HFFc6 (cell line): Measurements from ENCODE around the gene FBP2. TPM values are rescaled to one million over a fixed set of nuclear protein-coding genes. Genes with fewer than 3 reads are reported as not detected.
"Not testable (repeated sequence)": the region's sequence is repeated elsewhere in the genome, so short reads cannot be mapped to it uniquely, and the experiment has no call there.

Source experiments
- DNase-seq: peaks from one replicate; pipeline ENCODE4 v3.0.0-alpha.2; 2018
- H3K27ac Mint-ChIP-seq: 2 replicates; pipeline ENCODE4 v1.8.0; 2020; ENCODE audit warnings: mild to moderate bottlenecking, mixed read lengths
- H3K27me3 Mint-ChIP-seq: 2 replicates; pipeline ENCODE4 v1.8.0; 2021; ENCODE audit warnings: mild to moderate bottlenecking, moderate library complexity, mixed read lengths; ENCODE audit not compliant: insufficient read depth
- H3K36me3 Mint-ChIP-seq: 2 replicates; pipeline ENCODE4 v1.8.0; 2021; ENCODE audit warnings: low read depth, mixed read lengths
- H3K4me1 Mint-ChIP-seq: 2 replicates; pipeline ENCODE4 v1.8.0; 2020; ENCODE audit warnings: low read depth, mixed read lengths
- H3K4me3 Mint-ChIP-seq: 2 replicates; pipeline ENCODE4 v1.8.0; 2020; ENCODE audit warnings: mild to moderate bottlenecking, moderate library complexity, mixed read lengths
- H3K9me3 Mint-ChIP-seq: 2 replicates; pipeline ENCODE4 v1.8.0; 2020; ENCODE audit warnings: mild to moderate bottlenecking, mixed read lengths
- total RNA-seq, 6 experiments: library from RNA; stranded (reverse); fragmentation: NEBNext Ultra II Directional; extraction: Animal tissue kit (Norgen Biotek cat#: 25700); gene quantifications; 2 replicates in 1 of 6; 3 replicates in 5 of 6; pipeline ENCODE4 v1.2.3, GENCODE V29; 2021
- TF ChIP-seq, protein P1 (sequence below): fragments of 200-600 bp; sonication (generic); IDR thresholded peaks from 2 replicates; pipeline ENCODE4 v1.5.0; 2021; ENCODE audit warnings: antibody characterized with exemption, mild to moderate bottlenecking

Gene FBP2
- total RNA-seq, 6 experiments from 2014 or later = not detected

GRCh38 chr9:94568972-94569712 is 24.5 kb downstream of the FBP2 start:
- no peaks in the 10 kb centered on the region for H3K36me3 Mint-ChIP-seq
- TF ChIP-seq, protein P1, sequence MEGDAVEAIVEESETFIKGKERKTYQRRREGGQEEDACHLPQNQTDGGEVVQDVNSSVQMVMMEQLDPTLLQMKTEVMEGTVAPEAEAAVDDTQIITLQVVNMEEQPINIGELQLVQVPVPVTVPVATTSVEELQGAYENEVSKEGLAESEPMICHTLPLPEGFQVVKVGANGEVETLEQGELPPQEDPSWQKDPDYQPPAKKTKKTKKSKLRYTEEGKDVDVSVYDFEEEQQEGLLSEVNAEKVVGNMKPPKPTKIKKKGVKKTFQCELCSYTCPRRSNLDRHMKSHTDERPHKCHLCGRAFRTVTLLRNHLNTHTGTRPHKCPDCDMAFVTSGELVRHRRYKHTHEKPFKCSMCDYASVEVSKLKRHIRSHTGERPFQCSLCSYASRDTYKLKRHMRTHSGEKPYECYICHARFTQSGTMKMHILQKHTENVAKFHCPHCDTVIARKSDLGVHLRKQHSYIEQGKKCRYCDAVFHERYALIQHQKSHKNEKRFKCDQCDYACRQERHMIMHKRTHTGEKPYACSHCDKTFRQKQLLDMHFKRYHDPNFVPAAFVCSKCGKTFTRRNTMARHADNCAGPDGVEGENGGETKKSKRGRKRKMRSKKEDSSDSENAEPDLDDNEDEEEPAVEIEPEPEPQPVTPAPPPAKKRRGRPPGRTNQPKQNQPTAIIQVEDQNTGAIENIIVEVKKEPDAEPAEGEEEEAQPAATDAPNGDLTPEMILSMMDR = no peak
- peaks cover 26% of the 10 kb centered on the region for H3K27me3 Mint-ChIP-seq
- no peaks in the 10 kb centered on the region for H3K9me3 Mint-ChIP-seq
- H3K27ac Mint-ChIP-seq = no peak overlapping the region
- DNase-seq = no peak
- H3K4me3 Mint-ChIP-seq = no peak overlapping the region
- H3K4me1 Mint-ChIP-seq = no peaks in the 10 kb centered on the region

DNA sequence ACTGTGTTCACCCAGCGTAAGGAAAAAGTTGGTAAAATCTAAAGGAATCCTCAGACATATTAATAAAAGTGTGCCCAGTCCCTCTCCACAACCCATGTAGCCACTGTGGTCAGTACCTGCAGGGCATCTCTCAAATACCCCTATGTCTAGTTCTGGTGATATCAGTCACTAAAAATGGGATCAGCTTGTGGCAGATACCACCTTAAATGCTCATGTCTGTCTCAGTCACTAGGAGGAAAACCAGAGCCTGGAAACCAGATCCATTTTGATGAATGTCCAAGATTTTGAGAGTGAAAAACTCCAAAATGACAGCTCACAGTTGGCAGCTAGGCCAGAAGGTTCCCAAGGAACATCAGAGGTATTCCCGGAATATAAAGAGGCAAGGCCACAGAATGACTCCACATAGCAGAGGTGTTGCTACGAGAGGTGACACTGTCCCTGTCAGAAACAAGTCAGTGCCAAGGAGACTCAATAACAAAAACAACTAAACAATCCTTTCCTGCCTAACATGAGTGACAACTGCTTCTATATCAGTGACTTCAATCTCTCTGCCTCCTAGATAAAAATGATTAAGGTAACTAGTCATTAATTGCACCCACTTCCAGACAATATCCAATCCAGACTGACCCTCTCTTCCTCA is 25.3 kb downstream of the FBP2 start:
- H3K4me3 Mint-ChIP-seq = no peak overlapping the region
- H3K4me1 Mint-ChIP-seq = no peaks in the 10 kb centered on the region
- H3K27me3 Mint-ChIP-seq = peaks cover 26% of the 10 kb centered on the region
- no peak for DNase-seq
- no peaks in the 10 kb centered on the region for H3K36me3 Mint-ChIP-seq
- TF ChIP-seq, protein P1 = no peak
- no peak overlapping the region for H3K27ac Mint-ChIP-seq
- no peaks in the 10 kb centered on the region for H3K9me3 Mint-ChIP-seq

DNA sequence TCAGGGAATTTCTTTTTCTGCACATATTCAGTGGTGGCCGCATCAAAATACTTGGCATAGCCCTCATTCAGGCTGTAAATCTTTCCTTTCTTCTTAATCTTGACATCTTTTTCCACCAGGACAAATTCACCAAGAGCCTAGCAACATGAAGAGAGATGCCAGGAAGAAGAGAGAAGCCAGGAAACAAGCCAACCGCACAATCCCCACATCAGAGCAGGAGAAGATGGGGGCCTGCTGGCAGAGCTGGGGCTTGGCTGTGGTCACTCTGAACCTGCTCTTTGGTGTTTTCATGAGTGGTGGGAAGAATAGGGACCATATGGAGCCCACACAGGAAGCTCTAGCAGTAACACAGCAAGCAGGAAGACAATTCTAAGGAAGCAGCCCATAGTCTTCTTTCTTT is 26.4 kb downstream of the FBP2 start:
- Mint-ChIP-seq H3K4me3 (no peak overlapping the region), H3K27ac (no peak overlapping the region), H3K27me3 (peaks cover 24% of the 10 kb centered on the region), H3K36me3 (no peaks in the 10 kb centered on the region), H3K4me1 (no peaks in the 10 kb centered on the region), H3K9me3 (no peaks in the 10 kb centered on the region)
- TF ChIP-seq, protein P1 = no peak
- DNase-seq = no peak

GRCh38 chr9:94566550-94566949 is 27.1 kb downstream of the FBP2 start:
- DNase-seq = no peak
- H3K27me3 Mint-ChIP-seq = peaks cover 17% of the 10 kb centered on the region
- H3K9me3 Mint-ChIP-seq = no peaks in the 10 kb centered on the region
- H3K36me3 Mint-ChIP-seq = no peaks in the 10 kb centered on the region
- H3K27ac Mint-ChIP-seq = no peak overlapping the region
- H3K4me3 Mint-ChIP-seq = no peak overlapping the region
- TF ChIP-seq, protein P1 = no peak
- no peaks in the 10 kb centered on the region for H3K4me1 Mint-ChIP-seq

GRCh38 chr9:94564279-94564678 is 29.3 kb downstream of the FBP2 start:
- H3K27me3 Mint-ChIP-seq = peaks cover 16% of the 10 kb centered on the region
- DNase-seq, H3K9me3 Mint-ChIP-seq, H3K36me3 Mint-ChIP-seq, H3K27ac Mint-ChIP-seq, H3K4me3 Mint-ChIP-seq, H3K4me1 Mint-ChIP-seq: not testable (repeated sequence)

- Mint-ChIP-seq H3K4me3 (no peak overlapping the region), H3K36me3 (no peaks in the 10 kb centered on the region), H3K9me3 (no peaks in the 10 kb centered on the region), H3K27ac (no peak overlapping the region), H3K4me1 (no peaks in the 10 kb centered on the region), H3K27me3 (peaks cover 14% of the 10 kb centered on the region)
- TF ChIP-seq, protein P1 = no peak
- no peak for DNase-seq
Measured at GRCh38 chr9:94563548-94563947, 30.1 kb downstream of the FBP2 start.
